Upper lobe of left lung (tissue), 6 donors: ENCODE data around the gene CNOT8. TPM values are rescaled to one million over a fixed set of nuclear protein-coding genes. Genes with fewer than 3 reads are reported as not detected.
A peak's percentile ranks its signal among the peaks of the same experiment; 100 is the strongest.

Source experiments
- ATAC-seq, 2 donors: fragments of 200-7000 bp; cut with Tn5 transposase; one replicate each; pipeline ENCODE4 v1.9.1; 2022; ENCODE audit warnings: mild to moderate bottlenecking in 2 of 2, moderate library complexity in 2 of 2; ENCODE audit not compliant: low FRiP score in 2 of 2
- DNase-seq, 2 donors: peaks; one replicate each; pipeline ENCODE4 v3.0.0-alpha.2; 2019 to 2020
- H3K27ac ChIP-seq, 4 donors: fragments of 200-600 bp; sonication (generic); one replicate each; pipeline ENCODE4 v1.5.1; 2016 to 2019
- H3K27me3 ChIP-seq, 4 donors: fragments of 200-600 bp; sonication (generic); one replicate each; pipeline ENCODE4 v1.5.1; 2017 to 2019
- H3K36me3 ChIP-seq, 4 donors: fragments of 200-600 bp; sonication (generic); one replicate each; pipeline ENCODE4 v1.5.1; 2016 to 2019
- H3K4me1 ChIP-seq, 4 donors: fragments of 200-600 bp; sonication (generic); one replicate each; pipeline ENCODE4 v1.5.1; 2018 to 2019
- H3K4me3 ChIP-seq, 4 donors: fragments of 200-600 bp; sonication (generic); one replicate each; pipeline ENCODE4 v1.5.1; 2017 to 2019; ENCODE audit warnings: mild to moderate bottlenecking in 2 of 4, moderate library complexity in 1 of 4
- H3K9me3 ChIP-seq, 4 donors: fragments of 200-600 bp; sonication (generic); one replicate each; pipeline ENCODE4 v1.5.1; 2018 to 2019
- EP300 ChIP-seq, 4 donors: sonication (generic); formaldehyde crosslinking; IDR thresholded peaks; one replicate each; pipeline ENCODE4 v1.5.1; 2017; ENCODE audit warnings: antibody characterized with exemption in 4 of 4, control low read depth in 2 of 4
- POLR2A ChIP-seq, 4 donors: fragments of 450-650 bp; IDR thresholded peaks; one replicate each; pipeline ENCODE4 v1.5.1; 2016 to 2017; ENCODE audit warnings: antibody characterized with exemption in 4 of 4, mild to moderate bottlenecking in 2 of 4
- POLR2AphosphoS5 ChIP-seq, 2 donors: sonication (generic); formaldehyde crosslinking; IDR thresholded peaks; one replicate each; pipeline ENCODE4 v1.5.1; 2017; ENCODE audit warnings: antibody characterized with exemption in 2 of 2
- WGBS, 2 donors: methylation state at CpG; one replicate each; pipeline ENCODE4 v1.1.5; 2017 to 2018; 5-methylcytosine and 5-hydroxymethylcytosine counted together
- total RNA-seq, 6 donors: library from RNA; depleted of rRNA in 4 of 6; stranded (reverse); fragments of >200 nt in 4 of 6; gene quantifications; one replicate each; pipeline versions ENCODE4 v1.1.0 to v1.2.1, GENCODE V29; 2016 to 2021
- TF ChIP-seq, protein P1 (sequence below), 6 experiments: fragments of 450-650 bp in 4 of 6; fragments of 200-600 bp in 2 of 6; sonication (generic) in 2 of 6; IDR thresholded peaks; one replicate each; pipeline ENCODE4 v1.5.1; 2016 to 2019; ENCODE audit warnings: antibody characterized with exemption in 6 of 6
- donor health status: DM: no; HTN: no; CAD: no; lungs with moderate emphysema.
- donor health status: DM: no; HTN: yes; CAD: no; lungs with severe emphysema.

Gene CNOT8
- total RNA-seq, 6 donors from 2014 or later = 54.5 to 189 (median 87.6) TPM

DNA sequence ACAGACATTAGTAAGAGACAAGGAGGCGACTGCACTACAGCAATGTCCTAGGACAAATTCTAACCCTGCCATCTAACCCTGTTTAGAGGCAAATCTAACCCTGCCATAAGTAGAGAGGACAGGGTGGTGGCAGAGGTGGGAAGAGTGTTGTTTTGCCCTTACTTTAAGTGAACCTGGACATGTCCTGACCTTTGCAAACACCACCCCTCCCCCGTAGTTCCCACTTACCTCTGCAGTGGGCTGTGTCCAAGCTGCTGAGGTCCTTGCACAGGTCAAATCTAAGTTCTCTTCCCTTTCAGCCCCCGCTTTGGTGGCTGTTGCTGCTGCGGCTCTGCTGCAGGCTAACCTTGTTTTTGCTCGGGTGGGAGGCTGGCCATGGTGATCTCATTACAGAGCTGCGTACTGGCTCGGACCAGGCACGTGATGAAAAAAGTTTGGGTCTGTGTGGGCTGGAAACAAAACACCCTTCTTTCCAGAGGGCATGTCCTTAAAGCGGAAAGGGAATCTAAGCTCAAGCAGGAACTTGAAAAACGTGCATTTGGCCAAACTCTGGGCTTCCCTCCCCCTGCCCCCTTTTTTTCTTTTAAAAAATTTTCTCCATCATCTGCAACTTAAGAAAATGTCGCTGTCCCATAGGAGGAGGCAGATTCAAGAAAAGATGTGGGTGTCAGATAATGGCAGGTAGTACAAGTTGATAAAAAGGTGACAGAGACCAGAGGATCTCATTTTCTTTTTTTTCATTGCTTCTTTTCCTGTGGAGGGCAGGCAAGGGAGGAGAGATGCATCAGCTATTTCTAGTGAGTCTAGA lies 8.0 kb upstream of the CNOT8 start, which contains the start of gene FAXDC2:
TSS of gene FAXDC2 (minus strand) at position 349 of the 808 bp plus-strand sequence. CDS start 12,425 bp downstream, outside the sequence.
- ATAC-seq (peak; percentile 95 to 98), DNase-seq (peak in 1 of 2 donors; percentile 84)
- Histone ChIP-seq H3K9me3 (no peaks in the 10 kb centered on the region), H3K4me1 (peaks cover 18 to 49% (median 34%) of the 10 kb centered on the region in 4 donors), H3K27ac (peak within 1 kb of the TSS; percentile 54 to 86 (median 76)), H3K36me3 (no peaks in the 10 kb centered on the region), H3K27me3 (no peaks in the 10 kb centered on the region), H3K4me3 (peak within 1 kb of the TSS; percentile 37 to 63 (median 56))
- 2 to 5% methylated on average over 11 of the region's 11 CpGs for WGBS, 2 donors
- TF ChIP-seq, protein P1, sequence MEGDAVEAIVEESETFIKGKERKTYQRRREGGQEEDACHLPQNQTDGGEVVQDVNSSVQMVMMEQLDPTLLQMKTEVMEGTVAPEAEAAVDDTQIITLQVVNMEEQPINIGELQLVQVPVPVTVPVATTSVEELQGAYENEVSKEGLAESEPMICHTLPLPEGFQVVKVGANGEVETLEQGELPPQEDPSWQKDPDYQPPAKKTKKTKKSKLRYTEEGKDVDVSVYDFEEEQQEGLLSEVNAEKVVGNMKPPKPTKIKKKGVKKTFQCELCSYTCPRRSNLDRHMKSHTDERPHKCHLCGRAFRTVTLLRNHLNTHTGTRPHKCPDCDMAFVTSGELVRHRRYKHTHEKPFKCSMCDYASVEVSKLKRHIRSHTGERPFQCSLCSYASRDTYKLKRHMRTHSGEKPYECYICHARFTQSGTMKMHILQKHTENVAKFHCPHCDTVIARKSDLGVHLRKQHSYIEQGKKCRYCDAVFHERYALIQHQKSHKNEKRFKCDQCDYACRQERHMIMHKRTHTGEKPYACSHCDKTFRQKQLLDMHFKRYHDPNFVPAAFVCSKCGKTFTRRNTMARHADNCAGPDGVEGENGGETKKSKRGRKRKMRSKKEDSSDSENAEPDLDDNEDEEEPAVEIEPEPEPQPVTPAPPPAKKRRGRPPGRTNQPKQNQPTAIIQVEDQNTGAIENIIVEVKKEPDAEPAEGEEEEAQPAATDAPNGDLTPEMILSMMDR (IDR thresholded peaks at IDR 0.05) = no peak
- TF ChIP-seq POLR2AphosphoS5 (IDR thresholded peaks at IDR 0.05) (peak in 1 of 2 donors; percentile 82), POLR2A (IDR thresholded peaks at IDR 0.05) (peak in 2 of 4 donors; percentile 46 to 77)

DNA sequence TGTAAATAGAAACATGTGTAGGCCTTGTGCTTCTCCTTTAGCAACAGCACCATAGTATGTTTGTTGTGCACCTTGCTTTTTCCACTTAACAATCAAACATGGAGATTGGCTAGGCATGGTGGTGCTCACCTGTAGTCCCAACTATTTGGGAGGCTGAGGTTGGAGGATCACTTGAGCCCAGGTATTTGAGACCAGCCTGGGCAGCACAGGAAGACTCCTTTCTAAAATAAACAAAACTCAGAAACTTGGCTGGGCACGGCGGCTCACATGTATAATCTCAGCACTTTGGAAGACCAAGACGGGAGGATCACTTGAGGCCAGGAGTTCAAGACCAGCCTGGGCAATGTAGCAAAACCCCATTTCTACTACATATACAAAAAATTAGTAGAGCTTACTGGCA lies 7.1 kb upstream of the CNOT8 start:
- TF ChIP-seq, protein P1 (IDR thresholded peaks at IDR 0.05) = no peak
- TF ChIP-seq EP300 (IDR thresholded peaks at IDR 0.05) (no peak), POLR2A (IDR thresholded peaks at IDR 0.05) (no peak), POLR2AphosphoS5 (IDR thresholded peaks at IDR 0.05) (no peak)
- 64 to 75% methylated on average over 3 of the region's 3 CpGs for WGBS, 2 donors
- H3K36me3 ChIP-seq = no peaks in the 10 kb centered on the region
- no peaks in the 10 kb centered on the region for H3K9me3 ChIP-seq
- peak overlapping the region; percentile 54 to 86 (median 76) for H3K27ac ChIP-seq
- peak overlapping the region in 1 of 4 donors; percentile 60 for H3K4me3 ChIP-seq
- no peaks in the 10 kb centered on the region for H3K27me3 ChIP-seq
- ATAC-seq = no peak
- DNase-seq = no peak
- peaks cover 17 to 56% (median 34%) of the 10 kb centered on the region in 4 donors for H3K4me1 ChIP-seq

DNA sequence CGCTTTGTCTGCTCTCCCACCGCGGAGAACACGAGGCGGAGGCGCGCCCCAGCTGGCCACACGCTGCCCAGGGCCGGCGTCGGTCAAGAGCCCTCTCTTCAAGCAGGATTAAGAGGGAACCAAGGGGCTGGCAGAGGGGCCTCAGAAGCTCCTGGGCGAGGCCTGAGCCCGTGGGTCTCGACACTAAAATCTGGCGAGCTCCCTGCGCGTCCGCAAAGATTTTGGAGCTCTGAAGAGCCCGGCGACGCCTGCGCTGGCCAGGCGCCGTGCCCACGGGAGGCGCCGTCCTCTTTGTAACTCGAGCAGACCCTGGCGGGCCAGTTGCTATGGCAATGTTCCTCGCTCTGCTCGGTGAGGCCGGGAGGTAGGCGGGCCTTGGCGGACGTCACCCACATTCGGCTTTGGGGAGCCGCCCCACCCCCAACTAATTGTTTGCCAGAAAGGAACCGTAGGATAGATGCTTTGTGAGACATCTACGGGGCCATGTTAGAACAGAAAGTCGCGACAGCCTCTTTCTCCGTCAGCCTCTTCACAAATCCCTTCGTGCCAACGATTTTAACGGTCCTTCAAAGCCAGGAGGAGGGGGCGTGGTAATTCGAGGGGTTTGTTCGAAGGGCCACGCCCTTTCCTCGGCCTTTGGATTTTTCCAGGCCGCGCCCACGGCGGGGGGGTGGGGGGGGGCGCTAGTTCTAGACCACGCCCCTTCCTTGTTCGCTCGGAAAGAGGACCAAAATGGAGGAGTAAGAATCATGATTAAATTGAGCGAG lies 714 bp upstream of the CNOT8 start:
- 0 to 3% methylated on average over 29 to 50 of the region's 59 CpGs for WGBS, 2 donors
- H3K4me1 ChIP-seq = peaks cover 34 to 49% (median 40%) of the 10 kb centered on the region in 4 donors
- no peaks in the 10 kb centered on the region for H3K36me3 ChIP-seq
- peak; percentile 96 to 97 for DNase-seq
- TF ChIP-seq POLR2A (IDR thresholded peaks at IDR 0.05) (peak in 3 of 4 donors; percentile 74 to 86 (median 80)), EP300 (IDR thresholded peaks at IDR 0.05) (no peak), POLR2AphosphoS5 (IDR thresholded peaks at IDR 0.05) (peak; percentile 47 to 81)
- TF ChIP-seq, protein P1 (IDR thresholded peaks at IDR 0.05) = peak in 3 of 6 experiments; percentile 12 to 20 (median 15)
- H3K27ac ChIP-seq = peak overlapping the region; percentile 97 to 98 (median 98)
- peak; percentile 92 to 96 for ATAC-seq
- H3K27me3 ChIP-seq = no peaks in the 10 kb centered on the region
- H3K4me3 ChIP-seq = peak overlapping the region; percentile 53 to 89 (median 78)
- H3K9me3 ChIP-seq = no peaks in the 10 kb centered on the region

DNA sequence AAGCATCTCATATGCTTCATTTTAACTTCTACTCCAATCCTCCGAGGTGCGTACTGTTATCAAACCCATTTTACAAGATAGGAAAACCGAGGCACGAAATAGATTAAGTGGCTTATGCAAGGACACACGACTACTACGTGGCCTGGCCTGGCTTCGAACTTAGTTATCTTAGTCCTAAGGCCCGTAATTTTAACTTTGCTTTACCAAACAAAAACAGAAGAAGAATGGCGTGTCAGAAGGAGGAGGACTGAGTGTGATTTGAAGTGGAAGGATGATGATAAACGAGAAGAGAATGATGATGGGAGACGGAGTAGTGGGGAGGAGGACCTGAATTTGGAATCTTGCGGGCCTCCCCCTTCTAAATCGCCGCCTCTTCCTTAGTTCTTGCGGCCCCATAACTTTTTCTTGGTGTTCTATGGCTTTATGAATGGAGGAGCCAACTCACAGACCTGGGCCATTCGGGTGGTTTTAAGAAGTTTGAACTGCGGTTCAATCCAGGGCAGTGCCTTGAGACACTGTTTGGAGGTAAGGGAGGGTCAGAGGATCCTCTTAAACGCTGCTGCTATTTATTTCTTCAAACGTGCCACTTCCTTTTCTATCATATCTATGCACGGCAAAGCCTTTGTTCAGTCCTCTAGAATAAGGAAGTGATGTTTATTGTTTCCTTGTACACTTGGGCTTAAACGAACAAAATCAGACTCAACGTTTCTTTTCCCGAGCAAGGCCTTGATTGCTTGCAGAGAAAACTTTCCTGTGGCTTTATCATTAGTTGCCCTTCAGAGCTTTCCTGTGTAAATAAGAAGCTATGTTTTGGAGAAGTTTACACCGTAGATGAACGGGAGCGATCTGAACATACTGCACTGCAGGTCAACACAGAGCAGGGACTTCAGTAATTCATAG lies 795 bp downstream of the CNOT8 start:
- TF ChIP-seq POLR2AphosphoS5 (IDR thresholded peaks at IDR 0.05) (peak in 1 of 2 donors; percentile 2), EP300 (IDR thresholded peaks at IDR 0.05) (no peak), POLR2A (IDR thresholded peaks at IDR 0.05) (peak in 1 of 4 donors; percentile 32)
- TF ChIP-seq, protein P1 (IDR thresholded peaks at IDR 0.05) = no peak
- H3K27ac ChIP-seq = peak overlapping the region; percentile 97 to 98 (median 98)
- ATAC-seq (no peak), DNase-seq (no peak)
- no peaks in the 10 kb centered on the region for H3K9me3 ChIP-seq
- 0% methylated on average over 26 of the region's 26 CpGs for WGBS, 2 donors
- H3K4me3 ChIP-seq = peak overlapping the region; percentile 70 to 89 (median 78)
- peaks cover 43 to 58% (median 49%) of the 10 kb centered on the region in 4 donors for H3K4me1 ChIP-seq
- H3K27me3 ChIP-seq = no peaks in the 10 kb centered on the region
- H3K36me3 ChIP-seq = peaks cover 0 to 13% (median 4%) of the 10 kb centered on the region in 4 donors
